HFFc6 (cell line): ENCODE measurements around the gene ZNF25. TPM values are rescaled to one million over a fixed set of nuclear protein-coding genes. Genes with fewer than 3 reads are reported as not detected.
"Not testable (repeated sequence)": the region's sequence is repeated elsewhere in the genome, so short reads cannot be mapped to it uniquely, and the experiment has no call there.

ENCODE experiments used
- DNase-seq: peaks from one replicate; pipeline ENCODE4 v3.0.0-alpha.2; 2018
- H3K27ac Mint-ChIP-seq: 2 replicates; pipeline ENCODE4 v1.8.0; 2020; ENCODE audit warnings: mild to moderate bottlenecking, mixed read lengths
- H3K27me3 Mint-ChIP-seq: 2 replicates; pipeline ENCODE4 v1.8.0; 2021; ENCODE audit warnings: mild to moderate bottlenecking, moderate library complexity, mixed read lengths; ENCODE audit not compliant: insufficient read depth
- H3K36me3 Mint-ChIP-seq: 2 replicates; pipeline ENCODE4 v1.8.0; 2021; ENCODE audit warnings: low read depth, mixed read lengths
- H3K4me1 Mint-ChIP-seq: 2 replicates; pipeline ENCODE4 v1.8.0; 2020; ENCODE audit warnings: low read depth, mixed read lengths
- H3K4me3 Mint-ChIP-seq: 2 replicates; pipeline ENCODE4 v1.8.0; 2020; ENCODE audit warnings: mild to moderate bottlenecking, moderate library complexity, mixed read lengths
- H3K9me3 Mint-ChIP-seq: 2 replicates; pipeline ENCODE4 v1.8.0; 2020; ENCODE audit warnings: mild to moderate bottlenecking, mixed read lengths
- long read RNA-seq: library from polyadenylated mRNA; unstranded; transcript quantifications from one replicate; pipeline ENCODE4 v2.0.0, GENCODE V29; 2019
- total RNA-seq, 6 experiments: library from RNA; stranded (reverse); fragmentation: NEBNext Ultra II Directional; extraction: Animal tissue kit (Norgen Biotek cat#: 25700); gene quantifications; 2 replicates in 1 of 6; 3 replicates in 5 of 6; pipeline ENCODE4 v1.2.3, GENCODE V29; 2021
- TF ChIP-seq, protein P1 (sequence below): fragments of 200-600 bp; sonication (generic); IDR thresholded peaks from 2 replicates; pipeline ENCODE4 v1.5.0; 2021; ENCODE audit warnings: antibody characterized with exemption, mild to moderate bottlenecking

Gene ZNF25
- total RNA-seq = 1 to 10 TPM; 6.2 to 7.2 (median 6.9) TPM
- long read RNA-seq, full-length matches to known transcripts = 2 of 6 reads
- long read RNA-seq, partial matches to known transcripts = 1 of 6 reads
- long read RNA-seq, other reads (novel, unspliced or antisense) = 3 of 6 reads

- TF ChIP-seq, protein P1, sequence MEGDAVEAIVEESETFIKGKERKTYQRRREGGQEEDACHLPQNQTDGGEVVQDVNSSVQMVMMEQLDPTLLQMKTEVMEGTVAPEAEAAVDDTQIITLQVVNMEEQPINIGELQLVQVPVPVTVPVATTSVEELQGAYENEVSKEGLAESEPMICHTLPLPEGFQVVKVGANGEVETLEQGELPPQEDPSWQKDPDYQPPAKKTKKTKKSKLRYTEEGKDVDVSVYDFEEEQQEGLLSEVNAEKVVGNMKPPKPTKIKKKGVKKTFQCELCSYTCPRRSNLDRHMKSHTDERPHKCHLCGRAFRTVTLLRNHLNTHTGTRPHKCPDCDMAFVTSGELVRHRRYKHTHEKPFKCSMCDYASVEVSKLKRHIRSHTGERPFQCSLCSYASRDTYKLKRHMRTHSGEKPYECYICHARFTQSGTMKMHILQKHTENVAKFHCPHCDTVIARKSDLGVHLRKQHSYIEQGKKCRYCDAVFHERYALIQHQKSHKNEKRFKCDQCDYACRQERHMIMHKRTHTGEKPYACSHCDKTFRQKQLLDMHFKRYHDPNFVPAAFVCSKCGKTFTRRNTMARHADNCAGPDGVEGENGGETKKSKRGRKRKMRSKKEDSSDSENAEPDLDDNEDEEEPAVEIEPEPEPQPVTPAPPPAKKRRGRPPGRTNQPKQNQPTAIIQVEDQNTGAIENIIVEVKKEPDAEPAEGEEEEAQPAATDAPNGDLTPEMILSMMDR = peak; percentile 91
- Mint-ChIP-seq H3K4me3 (peak within 1 kb of the TSS; percentile 92), H3K27ac (peak within 1 kb of the TSS; percentile 96), H3K9me3 (no peaks in the 10 kb centered on the region), H3K27me3 (no peaks in the 10 kb centered on the region; the same call in 1 of the 2 replicates), H3K4me1 (peaks cover 26% of the 10 kb centered on the region), H3K36me3 (peaks cover 8% of the 10 kb centered on the region)
- peak; percentile 98 for DNase-seq
These were observed at the start of gene ZNF25 for GRCh38 chr10:37976091-37976879. ZNF25 (minus strand) TSS chr10:37976647; CDS start chr10:37971722, 4,925 bp downstream.

- Mint-ChIP-seq H3K27me3 (no peaks in the 10 kb centered on the region), H3K4me1 (peaks cover 16% of the 10 kb centered on the region), H3K9me3 (peaks cover 7% of the 10 kb centered on the region; the same call in 1 of the 2 replicates), H3K36me3 (peaks cover 62% of the 10 kb centered on the region), H3K27ac (no peak overlapping the region), H3K4me3 (no peak overlapping the region)
- DNase-seq = no peak
- TF ChIP-seq, protein P1 = no peak
These were observed 48.8 kb upstream of the ZNF25 start for GRCh38 chr10:38025283-38025682.

GRCh38 chr10:38019124-38019523 lies 42.7 kb upstream of the ZNF25 start:
- peaks cover 13% of the 10 kb centered on the region for H3K9me3 Mint-ChIP-seq
- not testable (repeated sequence) for H3K4me3 Mint-ChIP-seq, DNase-seq, H3K27me3 Mint-ChIP-seq, H3K4me1 Mint-ChIP-seq, H3K27ac Mint-ChIP-seq
- H3K36me3 Mint-ChIP-seq = peaks cover 48% of the 10 kb centered on the region

DNA sequence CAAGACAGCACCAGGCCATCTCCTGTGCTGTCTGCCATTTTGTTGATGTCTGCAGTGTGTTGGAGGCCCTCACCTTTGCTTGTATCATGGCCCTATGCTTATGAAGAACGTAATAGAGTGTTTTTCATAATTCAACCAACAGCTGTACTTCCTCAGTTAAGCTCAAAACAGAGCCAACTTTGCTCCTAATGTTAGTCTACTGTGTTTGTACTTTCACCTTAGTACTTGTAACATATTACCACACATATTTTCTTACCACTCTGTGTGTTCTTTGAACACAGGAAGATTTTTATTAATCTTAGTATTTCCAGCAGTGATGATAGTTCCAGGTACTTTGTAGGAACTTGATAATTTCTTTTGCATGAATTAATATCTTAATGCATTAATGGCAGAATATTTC lies 39.9 kb upstream of the ZNF25 start:
- DNase-seq = no peak
- Mint-ChIP-seq H3K4me3 (no peak overlapping the region), H3K36me3 (peaks cover 43% of the 10 kb centered on the region), H3K9me3 (peaks cover 13% of the 10 kb centered on the region), H3K27ac (no peak overlapping the region), H3K27me3 (no peaks in the 10 kb centered on the region), H3K4me1 (peaks cover 8% of the 10 kb centered on the region)
- TF ChIP-seq, protein P1 = no peak

DNA sequence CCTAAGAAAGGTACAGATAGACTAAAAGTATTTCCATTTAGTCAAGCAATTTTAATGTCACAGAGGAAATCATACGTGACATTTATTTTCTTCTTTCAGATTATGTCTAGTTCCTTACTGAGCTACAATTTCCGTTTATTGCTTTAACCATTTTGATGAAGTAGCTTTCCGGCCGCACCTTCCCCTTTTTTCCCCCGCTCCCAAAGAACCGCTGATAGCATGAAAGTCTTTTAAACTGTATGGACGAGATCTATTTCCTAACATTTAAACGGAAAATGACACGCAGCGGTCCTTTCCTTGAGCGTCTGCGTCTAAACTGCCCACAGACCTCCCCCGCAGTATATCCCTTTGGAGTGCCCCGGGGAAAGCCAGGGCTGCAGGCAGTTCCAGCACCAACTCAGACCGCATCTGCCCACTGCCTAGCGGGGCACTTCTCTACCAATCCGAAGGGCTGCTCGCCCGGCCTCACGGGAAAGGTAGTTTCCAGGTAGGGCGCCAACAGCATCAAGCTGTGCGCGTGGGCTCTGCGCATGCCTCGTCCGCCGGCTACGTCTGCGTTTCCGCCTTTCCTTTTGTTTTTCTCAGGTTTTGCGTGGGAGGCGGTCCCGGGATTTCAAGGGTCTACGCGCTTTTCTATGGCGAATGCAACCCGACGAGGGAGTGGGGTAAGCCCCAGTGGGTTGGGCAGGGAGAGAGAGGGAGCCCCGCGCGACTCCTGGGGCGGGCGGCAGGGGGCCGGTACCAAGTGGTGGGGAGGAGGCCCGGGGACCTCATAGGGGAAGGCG lies 33.9 kb upstream of the ZNF25 start, which contains the start of gene ZNF33A:
ZNF33A (plus strand) TSS at position 557 of the 785 bp plus-strand sequence. CDS start 1,667 bp downstream, outside the sequence.
- peak within 1 kb of the TSS; percentile 98 for H3K27ac Mint-ChIP-seq
- peak; percentile 75 for DNase-seq
- TF ChIP-seq, protein P1 = no peak
- H3K9me3 Mint-ChIP-seq = no peaks in the 10 kb centered on the region
- peak within 1 kb of the TSS; percentile 91 for H3K4me3 Mint-ChIP-seq
- H3K4me1 Mint-ChIP-seq = peaks cover 18% of the 10 kb centered on the region
- H3K36me3 Mint-ChIP-seq = no peaks in the 10 kb centered on the region; the same call in 1 of the 2 replicates
- H3K27me3 Mint-ChIP-seq = no peaks in the 10 kb centered on the region; the same call in 1 of the 2 replicates
